Mesothelial cell of epicardium (in vitro differentiated cells): Measurements from ENCODE around the gene AP3B1. TPM values are rescaled to one million over a fixed set of nuclear protein-coding genes. Genes with fewer than 3 reads are reported as not detected.

Source experiments
- DNase-seq, 2 experiments: peaks; one replicate each; pipeline ENCODE4 v3.0.0; 2021; ENCODE audit warnings: low spot score in 2 of 2; ENCODE audit not compliant: unreplicated experiment in 2 of 2
- H3K27ac Mint-ChIP-seq: 2 replicates; pipeline ENCODE4 v1.8.0; 2021; ENCODE audit warnings: mixed read lengths
- H3K27me3 Mint-ChIP-seq: 2 replicates; pipeline ENCODE4 v1.8.0; 2021; ENCODE audit warnings: low read depth, mixed read lengths
- H3K36me3 Mint-ChIP-seq: 2 replicates; pipeline ENCODE4 v1.8.0; 2021; ENCODE audit warnings: mixed read lengths
- H3K4me1 Mint-ChIP-seq: 2 replicates; pipeline ENCODE4 v1.8.0; 2021; ENCODE audit warnings: mixed read lengths
- H3K4me3 Mint-ChIP-seq: 2 replicates; pipeline ENCODE4 v1.8.0; 2021; ENCODE audit warnings: mild to moderate bottlenecking, moderate library complexity, mixed read lengths
- H3K9me3 Mint-ChIP-seq: 2 replicates; pipeline ENCODE4 v1.8.0; 2021; ENCODE audit warnings: mixed read lengths
- CTCF ChIP-seq: fragments of 200-600 bp; sonication (generic); IDR thresholded peaks from one replicate; pipeline ENCODE4 v1.5.0; 2021; ENCODE audit warnings: antibody characterized with exemption; ENCODE audit not compliant: unreplicated experiment
- total RNA-seq: library from RNA; stranded (reverse); gene quantifications from 3 replicates; pipeline ENCODE4 v1.2.1, GENCODE V29; 2021

The AP3B1 gene
- total RNA-seq, 1 donor from 2014 or later, result 50.6 TPM

GRCh38 chr5:78253201-78253600, 41.3 kb downstream of the AP3B1 start:
- Mint-ChIP-seq H3K27ac (no peak overlapping the region), H3K4me3 (no peak overlapping the region), H3K9me3 (peaks cover 47% of the 10 kb centered on the region), H3K27me3 (no peaks in the 10 kb centered on the region), H3K4me1 (no peaks in the 10 kb centered on the region), H3K36me3 (peaks cover 73% of the 10 kb centered on the region)
- TF ChIP-seq CTCF, result no peak
- no peak for DNase-seq

GRCh38 chr5:78252715-78253114, 41.8 kb downstream of the AP3B1 start:
- H3K4me3 Mint-ChIP-seq, result no peak overlapping the region
- H3K4me1 Mint-ChIP-seq, result no peaks in the 10 kb centered on the region
- H3K27ac Mint-ChIP-seq, result no peak overlapping the region
- H3K27me3 Mint-ChIP-seq, result no peaks in the 10 kb centered on the region
- H3K9me3 Mint-ChIP-seq, result peaks cover 42% of the 10 kb centered on the region
- no peak for TF ChIP-seq CTCF
- H3K36me3 Mint-ChIP-seq, result peaks cover 68% of the 10 kb centered on the region
- DNase-seq, result no peak

- peaks cover 58% of the 10 kb centered on the region for H3K36me3 Mint-ChIP-seq
- no peaks in the 10 kb centered on the region for H3K27me3 Mint-ChIP-seq
- H3K9me3 Mint-ChIP-seq, result peaks cover 39% of the 10 kb centered on the region
- H3K4me3 Mint-ChIP-seq, result no peak overlapping the region
- DNase-seq, result no peak
- TF ChIP-seq CTCF, result no peak
- H3K4me1 Mint-ChIP-seq, result no peaks in the 10 kb centered on the region
- no peak overlapping the region for H3K27ac Mint-ChIP-seq
Measured at GRCh38 chr5:78251663-78252284, 42.7 kb downstream of the AP3B1 start.

GRCh38 chr5:78245136-78245535, 49.4 kb downstream of the AP3B1 start:
- Mint-ChIP-seq H3K27ac (peak overlapping the region; percentile 80), H3K27me3 (no peaks in the 10 kb centered on the region), H3K9me3 (peaks cover 10% of the 10 kb centered on the region), H3K4me1 (peaks cover 13% of the 10 kb centered on the region), H3K36me3 (peaks cover 25% of the 10 kb centered on the region), H3K4me3 (no peak overlapping the region)
- no peak for TF ChIP-seq CTCF
- DNase-seq, result no peak

GRCh38 chr5:78243639-78244038, 50.9 kb downstream of the AP3B1 start:
- TF ChIP-seq CTCF, result no peak
- DNase-seq, result no peak

GRCh38 chr5:78243091-78243490, 51.4 kb downstream of the AP3B1 start:
- Mint-ChIP-seq H3K27me3 (no peaks in the 10 kb centered on the region), H3K27ac (no peak overlapping the region), H3K9me3 (peaks cover 5% of the 10 kb centered on the region), H3K36me3 (peaks cover 24% of the 10 kb centered on the region), H3K4me1 (peaks cover 13% of the 10 kb centered on the region), H3K4me3 (no peak overlapping the region)
- TF ChIP-seq CTCF, result no peak
- no peak for DNase-seq

More at GRCh38 chr5:78243639-78244038, 50.9 kb downstream of the AP3B1 start:
- Mint-ChIP-seq H3K4me1 (peaks cover 13% of the 10 kb centered on the region), H3K27ac (no peak overlapping the region), H3K4me3 (no peak overlapping the region), H3K9me3 (peaks cover 3% of the 10 kb centered on the region), H3K36me3 (peaks cover 23% of the 10 kb centered on the region), H3K27me3 (no peaks in the 10 kb centered on the region)
